Right cardiac atrium (tissue), 5 donors: ENCODE measurements around the gene WDR1. TPM values are rescaled to one million over a fixed set of nuclear protein-coding genes. Genes with fewer than 3 reads are reported as not detected.

ENCODE experiments used
- ATAC-seq, 2 donors: fragments of 200-7000 bp; cut with Tn5 transposase; one replicate each; pipeline versions ENCODE4 v1.8.0 to v1.9.1; 2020; ENCODE audit warnings: moderate library complexity in 2 of 2, mild to moderate bottlenecking in 1 of 2
- DNase-seq, 3 donors: peaks; one replicate each; pipeline ENCODE4 v3.0.0-alpha.2; 2020
- H3K27ac ChIP-seq: one replicate; pipeline ENCODE4 v1.5.1; 2013; ENCODE audit warnings: mild to moderate bottlenecking, low read length, control low read depth, moderate library complexity
- H3K27me3 ChIP-seq: one replicate; pipeline ENCODE4 v1.6.1; 2013; ENCODE audit not compliant: control insufficient read depth, insufficient read depth
- H3K4me1 ChIP-seq: one replicate; pipeline ENCODE4 v1.6.1; 2013; ENCODE audit warnings: low read length; ENCODE audit not compliant: control insufficient read depth, insufficient read depth
- H3K4me3 ChIP-seq: one replicate; pipeline ENCODE4 v1.5.1; 2013; ENCODE audit warnings: low read length, control low read depth
- H3K9me3 ChIP-seq: one replicate; pipeline ENCODE4 v1.6.1; 2013; ENCODE audit warnings: low read length; ENCODE audit not compliant: control insufficient read depth
- WGBS: extraction: QIAGEN DNeasy Blood & Tissue Kit; methylation state at CpG from one replicate; pipeline ENCODE4 v1.1.7; 2013; 5-methylcytosine and 5-hydroxymethylcytosine counted together
- intact Hi-C, 4 donors: fragments of 100-400 bp; cut with DNase I; formaldehyde crosslinking; loops; one replicate each; pipeline versions ENCODE4 v1.11.0 to v1.14.0; 2022 to 2023
- polyA plus RNA-seq: library from polyadenylated mRNA; stranded (reverse); fragments of 200-250 nt; gene quantifications from one replicate; pipeline ENCODE4 v1.2.3, GENCODE V29; 2013
- total RNA-seq, 4 donors: library from RNA; stranded (reverse); fragmentation: NEBNext Ultra II Directional; extraction: Animal tissue kit (Norgen Biotek cat#: 25700); gene quantifications; one replicate each; pipeline ENCODE4 v1.2.1, GENCODE V29; 2021
- donor health status: healthy with polysubstance abuse.
- donor health status: DM: no; HTN: yes; CAD: no.
- donor health status: DM: no; HTN: no; CAD: no.
- donor health status: DM: no; HTN: yes; CAD: no; lungs with severe emphysema.
- donor health status: DM: yes; HTN: yes; CAD: no.

The WDR1 gene
- total and polyA plus RNA-seq, 5 donors: 116 to 280 (median 209) TPM

GRCh38 chr4:10104991-10105276 lies 11.7 kb downstream of the WDR1 start:
- Histone ChIP-seq H3K27ac (peak overlapping the region; percentile 39), H3K27me3 (no peaks in the 10 kb centered on the region), H3K4me3 (no peak overlapping the region), H3K4me1 (peaks cover 53% of the 10 kb centered on the region), H3K9me3 (no peaks in the 10 kb centered on the region)
- intact Hi-C loops: no loop called here
- ATAC-seq (no peak), DNase-seq (peak in 1 of 3 donors; percentile 18)
- 63% methylated on average over 6 of the region's 6 CpGs for WGBS

GRCh38 chr4:10104211-10104990 lies 12.2 kb downstream of the WDR1 start:
- ATAC-seq (peak in 1 of 2 donors; percentile 3), DNase-seq (peak in 2 of 3 donors; percentile 32 to 47)
- H3K27ac ChIP-seq: peak overlapping the region; percentile 39
- H3K4me3 ChIP-seq: no peak overlapping the region
- no peaks in the 10 kb centered on the region for H3K27me3 ChIP-seq
- intact Hi-C loops: no loop called here
- H3K4me1 ChIP-seq: peaks cover 53% of the 10 kb centered on the region
- no peaks in the 10 kb centered on the region for H3K9me3 ChIP-seq
- WGBS: 51% methylated on average over 11 of the region's 11 CpGs

- Histone ChIP-seq H3K27ac (peak overlapping the region; percentile 87), H3K9me3 (no peaks in the 10 kb centered on the region)
- 76% methylated on average over 13 of the region's 13 CpGs for WGBS
Observed at GRCh38 chr4:10102474-10103332, 13.9 kb downstream of the WDR1 start.

DNA sequence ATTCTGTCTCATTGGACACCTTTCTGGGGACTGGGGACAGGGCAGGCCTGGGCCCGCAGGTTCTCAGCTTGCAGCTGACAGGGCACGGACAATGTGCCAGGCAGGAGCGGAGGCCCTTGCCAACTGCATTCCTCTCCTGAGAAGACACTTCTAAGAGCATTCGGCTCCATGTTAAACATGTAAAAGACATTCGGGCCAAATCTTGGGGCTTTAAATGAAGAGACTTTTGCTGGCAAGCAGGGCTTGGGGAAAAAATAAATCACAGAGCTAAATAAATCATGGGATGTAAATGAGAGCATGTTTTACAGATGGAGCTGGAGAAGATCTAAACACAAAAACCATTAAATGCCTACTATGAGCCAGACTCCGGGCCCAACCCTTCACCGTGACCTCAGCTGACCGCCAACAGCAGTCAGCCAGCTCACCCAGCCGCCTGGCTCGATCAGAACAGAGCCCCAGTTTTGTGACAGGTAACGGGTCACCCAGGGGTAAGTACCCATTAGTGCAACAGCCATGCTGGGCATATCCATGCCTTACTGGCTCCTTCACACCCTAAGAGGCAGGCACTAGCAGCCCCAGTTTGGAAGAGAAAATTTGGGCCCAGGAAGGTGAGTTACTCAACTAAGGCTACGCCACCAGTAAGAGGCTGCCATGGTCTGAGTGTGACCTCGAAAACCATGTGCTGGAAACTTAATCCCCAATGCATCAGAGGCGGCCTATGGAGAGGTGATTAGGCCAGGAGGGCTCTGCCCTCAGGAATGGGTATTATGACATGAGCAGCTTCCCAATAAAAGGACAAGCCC lies 14.7 kb downstream of the WDR1 start:
- ATAC-seq (peak in 1 of 2 donors; percentile 10), DNase-seq (peak in 1 of 3 donors; percentile 75)
- Histone ChIP-seq H3K4me1 (peaks cover 38% of the 10 kb centered on the region), H3K27me3 (no peaks in the 10 kb centered on the region), H3K27ac (peak overlapping the region; percentile 87), H3K4me3 (no peak overlapping the region), H3K9me3 (no peaks in the 10 kb centered on the region)
- intact Hi-C loops: no loop called here
- WGBS: 68% methylated on average over 14 of the region's 14 CpGs

More at GRCh38 chr4:10102474-10103332, 13.9 kb downstream of the WDR1 start:
- intact Hi-C loops: no loop called here
- ATAC-seq (no peak), DNase-seq (no peak)
- Histone ChIP-seq H3K27me3 (no peaks in the 10 kb centered on the region), H3K4me1 (peaks cover 39% of the 10 kb centered on the region), H3K4me3 (no peak overlapping the region)

DNA sequence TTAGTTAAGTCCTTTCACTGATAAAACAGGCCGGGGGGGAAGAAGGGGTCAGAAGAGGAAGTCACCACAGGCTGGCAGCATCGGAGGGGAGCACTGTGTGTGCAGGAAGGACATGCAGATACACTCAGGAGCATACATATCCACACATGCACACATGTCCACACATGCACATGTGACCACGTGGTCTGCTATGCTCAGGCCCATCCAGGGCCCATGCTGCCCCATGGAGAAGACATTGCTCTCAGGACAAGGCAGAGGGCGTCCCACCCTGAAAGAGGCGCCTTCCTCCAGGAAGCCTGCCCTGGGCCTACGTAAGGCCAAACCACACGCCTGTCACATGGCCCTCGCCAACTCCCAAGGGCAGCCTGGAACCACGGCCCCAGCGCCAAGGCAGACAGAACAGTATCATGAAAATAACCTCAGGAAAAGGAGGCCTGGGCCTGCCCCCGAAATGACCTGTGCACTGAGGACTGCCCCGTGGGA lies 15.8 kb downstream of the WDR1 start:
- DNase-seq: peak; percentile 51 to 80 (median 78)
- no peaks in the 10 kb centered on the region for H3K9me3 ChIP-seq

GRCh38 chr4:10099499-10100325 lies 16.9 kb downstream of the WDR1 start:
- DNase-seq (peak in 1 of 3 donors; percentile 33), ATAC-seq (no peak)
- Histone ChIP-seq H3K4me1 (peaks cover 43% of the 10 kb centered on the region), H3K27me3 (no peaks in the 10 kb centered on the region), H3K4me3 (no peak overlapping the region), H3K27ac (peak overlapping the region; percentile 11), H3K9me3 (no peaks in the 10 kb centered on the region)
- 72% methylated on average over 25 of the region's 25 CpGs for WGBS
- intact Hi-C loops: no loop called here

More for the DNA sequence above, 15.8 kb downstream of the WDR1 start:
- H3K27me3 ChIP-seq: no peaks in the 10 kb centered on the region
- intact Hi-C loops: no loop called here
- WGBS: 53% methylated on average over 12 of the region's 12 CpGs
- H3K4me3 ChIP-seq: no peak overlapping the region
- H3K27ac ChIP-seq: peak overlapping the region; percentile 87
- ATAC-seq: peak; percentile 23 to 27
- peaks cover 42% of the 10 kb centered on the region for H3K4me1 ChIP-seq

DNA sequence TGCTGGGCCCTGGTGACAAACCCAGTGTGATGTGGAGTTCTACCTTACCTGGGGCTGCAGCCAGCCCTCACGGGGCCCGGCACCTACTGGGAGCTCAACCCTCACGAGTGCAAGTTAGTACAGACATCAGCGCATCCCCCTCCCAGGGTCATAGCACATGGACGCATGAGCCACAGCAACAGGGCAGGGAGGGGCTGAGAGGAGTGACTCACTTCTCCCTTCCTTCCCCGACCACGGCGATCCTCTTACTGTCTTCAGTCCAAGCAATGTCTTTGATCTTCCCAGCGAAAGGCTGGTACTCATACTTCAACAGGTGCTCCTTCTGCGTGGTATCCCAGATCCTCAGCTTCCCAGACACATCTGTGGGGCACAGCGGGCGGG lies 17.8 kb downstream of the WDR1 start:
- DNase-seq (no peak), ATAC-seq (no peak)
- Histone ChIP-seq H3K4me1 (peaks cover 48% of the 10 kb centered on the region), H3K9me3 (no peaks in the 10 kb centered on the region), H3K4me3 (no peak overlapping the region), H3K27ac (no peak overlapping the region), H3K27me3 (no peaks in the 10 kb centered on the region)
- 68% methylated on average over 12 of the region's 12 CpGs for WGBS
- intact Hi-C loops: no loop called here

DNA sequence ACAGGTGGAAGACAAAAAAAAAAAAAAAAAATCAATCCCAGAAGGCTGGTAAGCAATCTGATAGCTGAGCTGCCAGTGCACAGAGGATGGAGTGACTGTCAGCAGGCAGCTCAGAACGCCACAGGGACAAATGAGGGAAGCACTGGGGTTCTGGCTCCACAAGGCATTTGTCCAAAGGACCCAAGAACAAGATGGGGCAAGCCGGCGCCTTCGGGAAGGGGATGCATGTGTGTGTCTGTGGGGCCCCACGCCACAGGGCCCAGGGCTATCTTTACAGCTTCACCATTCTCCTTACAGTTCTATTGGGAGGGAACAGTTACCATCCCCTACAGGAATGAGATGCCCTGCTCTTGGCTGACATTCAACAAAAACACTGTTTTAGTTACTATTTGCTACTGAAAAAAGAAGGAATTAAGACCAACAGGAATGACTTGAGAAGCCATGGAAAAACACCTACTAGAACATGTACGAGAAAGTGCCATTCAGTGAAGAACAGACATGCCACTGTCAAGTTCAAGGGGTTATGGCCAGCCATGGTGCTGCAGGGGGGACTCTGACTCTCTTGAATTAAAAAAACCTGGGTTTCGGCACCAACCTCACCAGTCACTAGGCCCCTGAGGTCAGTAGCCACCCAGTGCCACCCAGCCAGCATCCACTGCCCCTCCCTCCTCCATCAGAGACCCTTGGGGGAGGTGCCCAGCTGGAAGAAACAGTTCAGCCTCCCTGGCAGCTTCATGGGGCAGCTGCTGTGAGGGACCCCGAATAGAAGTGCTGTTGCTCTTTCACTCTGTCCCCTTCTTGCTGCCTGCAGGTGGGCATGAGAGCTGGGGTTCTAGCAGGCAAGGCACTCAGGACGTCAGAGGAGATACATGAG lies 18.5 kb downstream of the WDR1 start:
- peak in 1 of 3 donors; percentile 36 for DNase-seq
- peaks cover 53% of the 10 kb centered on the region for H3K4me1 ChIP-seq
- ATAC-seq: no peak
- no peak overlapping the region for H3K27ac ChIP-seq
- no peaks in the 10 kb centered on the region for H3K27me3 ChIP-seq
- H3K4me3 ChIP-seq: no peak overlapping the region
- H3K9me3 ChIP-seq: no peaks in the 10 kb centered on the region
- WGBS: 80% methylated on average over 9 of the region's 9 CpGs
- intact Hi-C loops: no loop called here

GRCh38 chr4:10096978-10097335 lies 19.6 kb downstream of the WDR1 start:
- Histone ChIP-seq H3K4me1 (peaks cover 56% of the 10 kb centered on the region), H3K4me3 (no peak overlapping the region), H3K9me3 (no peaks in the 10 kb centered on the region), H3K27me3 (no peaks in the 10 kb centered on the region), H3K27ac (peak overlapping the region; percentile 92)
- 68% methylated on average over 9 of the region's 9 CpGs for WGBS
- intact Hi-C loops: no loop called here
- ATAC-seq (no peak), DNase-seq (peak in 1 of 3 donors; percentile 48)
